ENCODE measurements around the gene MYL5.
A peak's percentile ranks its signal among the peaks of the same experiment; 100 is the strongest.
"Not testable (repeated sequence)": the region's sequence is repeated elsewhere in the genome, so short reads cannot be mapped to it uniquely, and the experiment has no call there.

Gene MYL5, protein sequence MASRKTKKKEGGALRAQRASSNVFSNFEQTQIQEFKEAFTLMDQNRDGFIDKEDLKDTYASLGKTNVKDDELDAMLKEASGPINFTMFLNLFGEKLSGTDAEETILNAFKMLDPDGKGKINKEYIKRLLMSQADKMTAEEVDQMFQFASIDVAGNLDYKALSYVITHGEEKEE

DNA sequence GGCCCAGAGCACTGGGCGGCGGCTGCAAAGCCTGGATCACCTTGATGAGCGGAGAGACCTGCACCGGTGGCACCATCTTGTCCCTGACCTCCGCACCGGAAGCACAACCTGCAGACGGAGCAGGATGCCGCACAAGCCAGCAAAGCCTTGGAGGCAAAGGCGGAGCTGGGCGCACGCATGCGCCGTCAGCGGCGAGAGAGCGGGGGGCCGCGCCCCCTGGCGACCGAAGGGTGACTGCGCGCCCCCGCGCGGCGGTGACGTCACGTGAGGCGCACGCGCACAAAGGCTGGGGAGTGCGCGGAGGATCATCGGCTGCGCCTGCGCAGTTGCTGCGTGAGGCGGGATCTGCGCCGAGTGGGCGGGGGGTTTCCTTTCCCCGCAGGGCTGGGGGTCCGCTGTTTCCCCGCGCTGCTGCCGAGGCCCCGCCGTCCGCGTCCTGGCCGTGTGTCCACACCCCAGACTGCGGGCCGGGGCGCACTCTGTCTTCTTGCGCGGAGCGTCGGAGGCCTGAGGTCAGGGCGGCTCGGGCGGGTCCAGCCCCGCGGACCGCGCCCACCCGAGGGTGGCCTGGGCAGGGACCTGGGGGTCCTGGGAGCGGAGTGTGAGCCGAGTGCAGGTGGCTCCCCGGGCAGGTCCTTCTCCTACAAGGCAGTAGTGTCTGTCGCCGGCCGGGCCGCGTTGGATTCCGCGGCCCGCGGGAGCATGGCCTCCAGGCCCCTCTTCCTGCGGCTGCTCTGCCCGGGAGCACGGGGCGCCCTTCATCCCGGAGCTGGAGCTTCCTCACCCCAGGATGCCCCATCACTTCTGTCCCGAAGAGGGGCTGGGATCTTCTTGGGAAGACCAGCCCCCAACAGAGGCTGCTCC is at the start of gene MYL5, which contains the start of gene ATP5ME:
Gene MYL5 (plus strand): TSS at position 371 of the 864 bp plus-strand sequence. CDS start 3,485 bp downstream, outside the sequence.
Gene ATP5ME (minus strand): TSS at position 105 of the 864 bp plus-strand sequence. CDS start 29 bp downstream, at position 76.
- peak; percentile 96 to 99 (median 97) for DNase-seq

DNA sequence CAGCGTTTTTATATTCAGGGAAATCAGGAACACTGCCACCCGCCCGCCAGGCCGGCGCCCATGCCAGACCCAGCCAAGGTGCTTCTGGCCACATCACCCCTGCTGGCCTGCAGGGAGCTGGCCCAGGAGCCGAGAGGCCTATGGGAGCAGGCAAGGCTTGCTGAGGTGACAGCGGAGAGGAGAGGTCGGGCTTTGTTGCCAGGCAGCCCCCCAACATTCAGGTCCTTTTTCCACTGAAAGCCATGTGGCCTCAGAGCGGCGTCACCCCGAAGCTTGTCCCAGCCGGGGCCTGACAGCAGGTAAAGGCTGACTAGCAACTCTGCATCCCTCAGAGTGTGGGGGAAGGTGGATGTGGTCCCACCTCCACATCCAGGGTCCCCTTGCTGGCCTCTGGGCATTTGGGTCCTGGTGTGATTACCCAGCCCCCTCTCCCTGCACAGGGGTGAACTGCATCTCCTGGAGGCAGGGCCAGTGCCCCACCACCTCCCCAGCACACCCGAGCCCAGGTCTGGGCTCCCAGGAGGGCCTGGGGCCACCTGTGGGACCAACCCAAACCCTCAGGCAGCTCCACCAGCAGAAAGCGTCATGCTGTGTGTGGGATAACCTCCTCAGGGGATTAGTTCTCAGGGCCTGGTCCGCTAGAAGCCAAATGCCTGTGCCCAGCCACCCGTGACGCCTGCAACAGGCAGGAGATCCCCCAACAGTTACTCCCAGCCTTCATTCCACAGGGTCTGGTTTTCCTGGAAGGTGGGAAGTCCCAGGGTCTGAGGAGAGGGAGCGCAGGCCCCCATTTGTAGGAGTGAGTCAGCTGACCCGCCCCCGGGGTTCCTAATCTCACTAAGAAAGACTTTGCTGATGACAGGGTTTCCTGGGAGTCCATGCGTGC is 49.4 kb upstream of the MYL5 start, which contains the start of gene PDE6B:
Gene PDE6B (plus strand): TSS at position 869 of the 886 bp plus-strand sequence. CDS start 54 bp downstream, outside the sequence.
- no peak for DNase-seq

- no peak for DNase-seq
These were observed 48.6 kb upstream of the MYL5 start for GRCh38 chr4:625631-626161.

DNA sequence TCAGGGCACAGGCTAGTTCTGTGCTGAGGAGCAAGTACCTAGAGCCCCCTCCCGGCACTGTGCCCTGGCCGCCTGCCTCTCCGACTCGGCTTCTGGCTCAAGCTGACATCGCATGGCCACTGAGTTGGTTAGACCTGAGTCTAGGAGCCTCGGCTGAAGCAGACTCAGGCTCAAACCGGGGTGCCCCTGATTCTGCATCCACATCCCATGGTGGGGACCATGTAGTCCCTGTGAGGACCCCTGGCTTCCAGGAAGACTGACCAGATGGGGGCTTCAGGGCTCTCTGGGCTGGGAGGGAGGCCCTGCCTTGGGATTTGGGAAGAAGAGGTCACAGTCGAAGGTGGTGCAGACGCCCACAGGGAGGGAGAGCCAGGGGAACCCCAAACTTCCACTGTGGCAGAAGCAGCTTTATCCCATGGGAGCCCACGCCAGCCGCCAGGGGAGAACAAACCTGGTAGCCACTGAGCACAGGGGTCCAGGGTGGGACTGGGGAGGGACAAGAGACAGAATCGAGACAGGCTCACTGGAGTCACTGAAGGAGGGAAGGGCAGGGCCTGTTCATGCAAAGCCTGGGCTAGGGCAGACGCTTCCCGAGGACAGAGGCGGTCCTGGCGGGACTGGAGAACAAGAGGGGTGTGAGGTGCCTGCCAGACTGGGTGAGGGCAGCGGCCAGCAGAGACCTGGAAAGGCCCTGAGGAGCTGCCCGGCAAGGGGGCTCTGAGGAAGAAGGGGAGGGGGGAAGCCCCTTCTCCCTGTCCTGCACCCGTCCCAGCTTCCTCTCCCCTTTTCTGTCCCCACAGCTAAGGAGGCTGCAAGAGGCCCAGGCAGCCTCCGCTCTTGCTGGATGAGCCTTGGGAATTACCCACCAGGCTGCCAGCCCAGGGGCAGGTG is 47.9 kb upstream of the MYL5 start:
- peak in 1 of 3 experiments; percentile 40 for DNase-seq

- no peak for DNase-seq
These were observed 46.8 kb upstream of the MYL5 start for GRCh38 chr4:627347-628125.

DNA sequence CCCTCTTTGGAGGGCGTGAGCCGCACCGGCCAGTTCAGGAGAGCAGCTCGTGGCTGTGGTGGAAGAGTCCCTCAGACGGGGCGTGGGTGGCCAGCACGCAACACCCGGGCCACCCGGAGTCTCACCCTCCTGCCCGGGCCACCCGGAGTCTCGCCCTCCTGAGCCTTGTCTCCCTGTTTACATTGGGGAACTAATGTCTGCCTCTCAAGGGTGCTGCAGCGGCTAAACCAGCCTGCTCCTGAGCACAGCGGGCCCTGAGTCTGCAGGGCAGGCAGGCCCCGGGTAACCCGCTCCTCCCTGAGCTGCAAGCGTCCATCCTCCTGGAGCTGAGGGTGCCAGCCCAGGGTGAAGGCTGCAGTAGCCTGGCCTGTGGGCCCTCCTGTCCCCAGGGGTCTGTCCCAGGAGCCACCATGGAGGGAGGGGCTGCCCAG is 46.0 kb upstream of the MYL5 start:
- no peak for DNase-seq

GRCh38 chr4:628821-629635 is 45.3 kb upstream of the MYL5 start:
- no peak for DNase-seq

GRCh38 chr4:629636-629914 is 44.8 kb upstream of the MYL5 start:
- DNase-seq: no peak

DNA sequence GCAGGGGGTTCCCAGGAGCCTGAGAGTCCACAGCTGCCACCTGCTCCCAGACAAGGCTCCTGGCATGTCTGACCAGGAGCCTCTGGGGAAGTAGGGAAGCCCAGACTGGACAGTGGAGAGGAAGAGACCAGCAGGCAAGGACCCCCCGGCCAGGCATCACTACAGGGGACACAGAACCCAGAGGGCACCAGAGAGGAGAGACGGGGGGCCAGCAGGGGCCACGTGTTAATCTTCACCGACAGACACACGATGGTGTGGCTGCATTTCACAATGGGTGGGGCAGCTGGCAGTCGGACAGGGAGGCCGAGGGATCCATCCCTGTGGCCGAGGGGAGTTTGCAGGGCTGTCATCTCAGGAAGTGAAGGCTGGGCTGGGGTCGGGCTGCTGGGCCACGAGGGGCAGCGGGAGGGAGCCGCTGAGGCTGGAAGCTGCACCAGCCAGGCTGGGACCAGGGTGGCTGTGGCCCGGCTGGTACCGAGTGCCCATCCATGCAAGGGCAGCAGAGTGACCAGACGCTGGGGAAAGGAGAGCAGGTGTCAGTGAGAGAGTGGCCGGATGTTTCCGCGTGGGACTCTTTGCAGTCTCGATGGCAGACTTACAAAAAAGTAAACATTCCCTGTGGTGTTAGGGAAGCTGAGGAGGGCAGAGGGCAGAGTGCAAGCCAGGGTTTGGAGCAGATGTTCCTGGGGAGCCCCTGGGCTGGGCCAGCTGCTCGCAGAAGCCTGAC is 44.3 kb upstream of the MYL5 start:
- peak in 1 of 3 experiments; percentile 11 for DNase-seq

- DNase-seq: no peak
These were observed 43.7 kb upstream of the MYL5 start for GRCh38 chr4:630656-631055.

- DNase-seq: no peak
These were observed 42.0 kb upstream of the MYL5 start for GRCh38 chr4:632196-632790.

DNA sequence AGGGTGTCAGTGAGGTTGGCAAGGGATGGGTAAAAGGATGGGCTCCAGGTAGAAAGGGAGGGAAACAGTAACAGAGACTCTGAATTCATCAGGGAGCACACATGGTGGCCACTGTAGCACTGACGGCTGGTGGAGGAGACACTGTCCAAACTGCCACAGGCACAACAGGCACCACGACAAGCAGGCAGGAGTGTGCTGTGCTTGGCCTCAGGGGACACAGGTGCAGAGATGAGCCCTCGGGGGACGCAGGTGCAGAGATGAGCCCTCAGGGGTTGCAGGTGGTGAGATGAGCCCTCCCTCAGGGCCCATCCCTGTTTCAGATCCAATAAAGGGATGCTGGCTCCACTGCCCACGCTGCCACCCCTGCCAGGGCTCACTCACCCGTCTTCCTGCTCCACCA is 41.4 kb upstream of the MYL5 start:
- DNase-seq: peak in 1 of 3 experiments; percentile 11

DNA sequence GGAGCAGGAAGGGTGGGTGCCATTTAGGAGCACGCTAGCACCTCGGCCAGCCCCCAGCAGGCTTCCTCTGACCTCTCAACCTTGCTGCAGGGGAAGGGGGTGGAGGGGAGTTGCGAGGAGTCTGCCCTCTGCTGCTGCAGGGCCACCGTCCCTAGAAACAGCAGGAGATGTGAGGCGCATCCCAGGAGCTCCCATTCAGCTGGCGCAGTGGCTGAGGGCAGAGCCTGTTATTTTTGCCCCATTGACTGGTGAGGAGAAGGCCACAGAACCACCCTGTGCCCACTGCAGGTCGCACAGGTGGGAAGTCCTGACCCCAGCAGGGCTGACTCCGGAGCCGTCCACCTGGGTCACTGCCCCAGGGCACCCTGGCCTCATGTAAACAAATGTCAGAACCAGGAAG is 40.9 kb upstream of the MYL5 start:
- no peak for DNase-seq

GRCh38 chr4:633976-634598 is 40.3 kb upstream of the MYL5 start:
- DNase-seq: peak in 2 of 3 experiments; percentile 51 to 69

DNA sequence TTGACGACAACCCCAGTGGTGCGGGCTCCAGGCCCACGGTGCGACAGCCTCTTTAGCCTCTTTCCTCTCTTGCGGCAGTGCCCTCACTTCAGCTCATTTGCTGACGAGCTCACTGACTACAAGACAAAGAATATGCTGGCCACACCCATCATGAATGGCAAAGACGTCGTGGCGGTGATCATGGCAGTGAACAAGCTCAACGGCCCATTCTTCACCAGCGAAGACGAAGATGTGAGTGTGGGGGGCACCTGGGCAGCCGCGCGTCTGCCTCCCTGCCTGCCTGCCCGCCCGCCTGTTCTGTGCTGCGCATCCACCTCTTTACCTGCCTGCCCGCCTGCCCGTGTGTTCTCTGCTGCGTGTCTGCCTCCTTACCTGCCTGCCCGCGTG is 39.8 kb upstream of the MYL5 start:
- peak in 2 of 3 experiments; percentile 51 to 69 for DNase-seq

GRCh38 chr4:635066-635835 is 39.1 kb upstream of the MYL5 start:
- not testable (repeated sequence) for DNase-seq

DNA sequence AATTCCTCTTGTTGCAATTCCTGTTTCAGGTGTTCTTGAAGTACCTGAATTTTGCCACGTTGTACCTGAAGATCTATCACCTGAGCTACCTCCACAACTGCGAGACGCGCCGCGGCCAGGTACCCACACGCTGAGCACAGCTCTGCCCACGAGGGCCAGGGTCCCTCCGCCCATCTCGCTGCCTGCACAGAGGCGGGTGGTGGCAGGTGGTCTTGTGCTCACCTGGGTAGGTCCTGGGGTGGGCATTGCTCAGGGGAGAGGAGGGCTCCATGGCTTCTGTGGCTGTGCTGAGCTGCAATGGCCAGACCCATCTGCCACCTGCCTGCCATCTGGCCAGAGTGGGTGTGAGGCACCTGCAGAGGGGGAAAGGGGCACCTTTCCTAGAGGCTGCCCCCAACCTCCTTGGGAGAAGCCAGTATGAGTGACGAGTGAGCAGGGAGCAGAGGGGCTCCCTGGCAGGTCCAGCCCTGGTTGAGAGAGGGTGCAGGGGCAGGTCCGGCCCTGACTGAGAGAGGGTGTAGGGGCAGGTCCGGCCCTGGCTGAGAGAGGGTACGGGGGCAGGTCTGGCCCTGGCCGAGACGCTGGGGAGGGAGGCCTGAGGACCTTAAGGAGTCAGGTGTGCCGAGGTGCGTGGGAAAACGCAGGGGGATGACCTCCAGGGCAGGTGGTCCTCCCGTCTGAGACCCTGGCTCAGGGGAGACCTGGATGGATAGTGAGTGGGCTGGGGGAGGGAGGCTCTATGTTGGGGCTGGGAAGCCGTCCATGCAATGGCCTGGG is 38.3 kb upstream of the MYL5 start:
- no peak for DNase-seq

Data from NCI-H1417 (cell line).